ENCODE measurements around the gene GPHN. TPM values are rescaled to one million over a fixed set of nuclear protein-coding genes. Genes with fewer than 3 reads are reported as not detected.

The GPHN gene
- total RNA-seq, 6 experiments from 2014 or later, result 21.2 to 81.7 (median 40.2) TPM

GRCh38 chr14:67071506-67071905 lies 563.6 kb downstream of the GPHN start:
- H3K9me3 ChIP-seq, result peaks cover 0 to 5% (median 0%) of the 10 kb centered on the region in 4 donors
- WGBS (ENCODE audit: insufficient coverage, low coverage, low lambda C conversion rate, missing lambda C conversion rate), result 97% methylated on average over 3 of the region's 3 CpGs
- H3K27me3 ChIP-seq, result no peaks in the 10 kb centered on the region
- ATAC-seq, result no peak
- intact Hi-C loops (cut with DNase I), result no loop called here
- no peak overlapping the region for H3K27ac ChIP-seq
- peaks cover 0 to 9% (median 0%) of the 10 kb centered on the region in 4 donors for H3K36me3 ChIP-seq
- no peak for DNase-seq
- H3K4me1 ChIP-seq, result no peaks in the 10 kb centered on the region
- TF ChIP-seq CTCF (IDR thresholded peaks at IDR 0.05), result no peak
- TF ChIP-seq POLR2A (IDR thresholded peaks at IDR 0.05), result no peak
- no peak overlapping the region for H3K4me3 ChIP-seq

- 85% methylated on average over 2 of the region's 3 CpGs for WGBS (ENCODE audit: insufficient coverage, low coverage, low lambda C conversion rate, missing lambda C conversion rate)
- H3K36me3 ChIP-seq, result peaks cover 0 to 10% (median 0%) of the 10 kb centered on the region in 4 donors
- no peak for ATAC-seq
- intact Hi-C loops (cut with DNase I), result no loop called here
- TF ChIP-seq CTCF (IDR thresholded peaks at IDR 0.05) (no peak), POLR2A (IDR thresholded peaks at IDR 0.05) (no peak)
- H3K27ac ChIP-seq, result no peak overlapping the region
- no peaks in the 10 kb centered on the region for H3K27me3 ChIP-seq
- DNase-seq, result no peak
- no peaks in the 10 kb centered on the region for H3K9me3 ChIP-seq
- H3K4me1 ChIP-seq, result no peaks in the 10 kb centered on the region
- no peak overlapping the region for H3K4me3 ChIP-seq
These were observed 570.0 kb downstream of the GPHN start for GRCh38 chr14:67077921-67078320.

- H3K27ac ChIP-seq, result no peak overlapping the region
- peaks cover 0 to 10% (median 0%) of the 10 kb centered on the region in 4 donors for H3K36me3 ChIP-seq
- ATAC-seq, result no peak
- H3K4me1 ChIP-seq, result no peaks in the 10 kb centered on the region
- intact Hi-C loops (cut with DNase I), result no loop called here
- no peak for TF ChIP-seq CTCF (IDR thresholded peaks at IDR 0.05)
- TF ChIP-seq POLR2A (IDR thresholded peaks at IDR 0.05), result no peak
- no peak for DNase-seq
- H3K4me3 ChIP-seq, result no peak overlapping the region
- H3K27me3 ChIP-seq, result no peaks in the 10 kb centered on the region
- no peaks in the 10 kb centered on the region for H3K9me3 ChIP-seq
These were observed 571.9 kb downstream of the GPHN start for GRCh38 chr14:67079846-67080245.

GRCh38 chr14:67108230-67108629 lies 600.3 kb downstream of the GPHN start:
- Histone ChIP-seq H3K9me3 (no peaks in the 10 kb centered on the region), H3K36me3 (peaks cover 0 to 22% (median 0%) of the 10 kb centered on the region in 4 donors), H3K27me3 (no peaks in the 10 kb centered on the region), H3K4me1 (no peaks in the 10 kb centered on the region), H3K27ac (no peak overlapping the region), H3K4me3 (no peak overlapping the region)
- DNase-seq (no peak), ATAC-seq (no peak)
- TF ChIP-seq POLR2A (IDR thresholded peaks at IDR 0.05) (no peak), CTCF (IDR thresholded peaks at IDR 0.05) (no peak)
- intact Hi-C loops (cut with DNase I), result no loop called here
- 80% methylated on average over 1 of the region's 1 CpG for WGBS (ENCODE audit: insufficient coverage, low coverage, low lambda C conversion rate, missing lambda C conversion rate)

GRCh38 chr14:67111022-67111421 lies 603.1 kb downstream of the GPHN start:
- WGBS (ENCODE audit: insufficient coverage, low coverage, low lambda C conversion rate, missing lambda C conversion rate), result 100% methylated on average over 1 of the region's 1 CpG
- Histone ChIP-seq H3K27me3 (no peaks in the 10 kb centered on the region), H3K36me3 (peaks cover 0 to 24% (median 0%) of the 10 kb centered on the region in 4 donors), H3K9me3 (no peaks in the 10 kb centered on the region), H3K4me1 (no peaks in the 10 kb centered on the region), H3K27ac (no peak overlapping the region), H3K4me3 (no peak overlapping the region)
- DNase-seq (no peak), ATAC-seq (no peak)
- no peak for TF ChIP-seq POLR2A (IDR thresholded peaks at IDR 0.05)
- TF ChIP-seq CTCF (IDR thresholded peaks at IDR 0.05), result no peak
- intact Hi-C loops (cut with DNase I), result no loop called here

Measured in right lobe of liver (tissue), 6 donors.